MCF 10A (cell line): ENCODE results near the gene INSM1. TPM values are rescaled to one million over a fixed set of nuclear protein-coding genes. Genes with fewer than 3 reads are reported as not detected.
A peak's percentile ranks its signal among the peaks of the same experiment; 100 is the strongest.

Experiments
- BruUV-seq: library from RNA; stranded (reverse); fragments of 400-500 nt; replicated peaks from 2 replicates; lab custom pipeline; 2021; lab: Mats Ljungman, UMichigan
- CTCF ChIA-PET: fragments of 300-600 bp; sonication (Branson Sonifier 250); formaldehyde crosslinking; extraction: SDS; loops from one replicate; lab custom pipeline; 2021; ENCODE audit warnings: antibody characterized with exemption, inconsistent platforms; lab: Yijun Ruan, JAX
- POLR2A ChIA-PET: fragments of 300-600, 350-650 bp; sonication (Branson Sonifier 250); formaldehyde crosslinking; extraction: SDS; loops from one replicate; lab custom pipeline; 2020; ENCODE audit warnings: antibody characterized with exemption, inconsistent platforms; lab: Yijun Ruan, JAX
- DNase-seq: peaks from one replicate; pipeline ENCODE4 v3.0.0-alpha.2; 2018; ENCODE audit not compliant: unreplicated experiment
- H3K27ac Mint-ChIP-seq: one replicate; pipeline ENCODE4 v1.8.0; 2022; ENCODE audit warnings: mild to moderate bottlenecking, low read depth, mixed read lengths; ENCODE audit not compliant: unreplicated experiment
- H3K27me3 Mint-ChIP-seq: one replicate; pipeline ENCODE4 v1.8.0; 2022; ENCODE audit warnings: mixed read lengths; ENCODE audit not compliant: insufficient read depth, unreplicated experiment
- H3K36me3 Mint-ChIP-seq: one replicate; pipeline ENCODE4 v1.8.0; 2022; ENCODE audit warnings: mild to moderate bottlenecking, moderate library complexity, mixed read lengths; ENCODE audit not compliant: insufficient read depth, unreplicated experiment
- H3K4me1 Mint-ChIP-seq: one replicate; pipeline ENCODE4 v1.8.0; 2022; ENCODE audit warnings: mixed read lengths; ENCODE audit not compliant: insufficient read depth, unreplicated experiment
- H3K4me3 Mint-ChIP-seq: one replicate; pipeline ENCODE4 v1.8.0; 2022; ENCODE audit warnings: mild to moderate bottlenecking, moderate library complexity, mixed read lengths; ENCODE audit not compliant: unreplicated experiment
- H3K9me3 Mint-ChIP-seq: one replicate; pipeline ENCODE4 v1.8.0; 2022; ENCODE audit warnings: mixed read lengths; ENCODE audit not compliant: unreplicated experiment
- CTCF ChIP-seq: fragments of 200-600 bp; IDR thresholded peaks from one replicate; pipeline ENCODE4 v1.8.0; 2022; ENCODE audit warnings: antibody characterized with exemption, mild to moderate bottlenecking; ENCODE audit not compliant: unreplicated experiment
- intact Hi-C: fragments of 100-400 bp; cut with micrococcal nuclease; formaldehyde crosslinking; loops from 2 replicates; pipeline ENCODE4 v1.14.1; 2022
- total RNA-seq: library from RNA; stranded (reverse); gene quantifications from 2 replicates; pipeline ENCODE4 v1.2.3, GENCODE V29; 2022

The INSM1 gene
- total RNA-seq, 1 experiment from 2014 or later, result not detected

DNA sequence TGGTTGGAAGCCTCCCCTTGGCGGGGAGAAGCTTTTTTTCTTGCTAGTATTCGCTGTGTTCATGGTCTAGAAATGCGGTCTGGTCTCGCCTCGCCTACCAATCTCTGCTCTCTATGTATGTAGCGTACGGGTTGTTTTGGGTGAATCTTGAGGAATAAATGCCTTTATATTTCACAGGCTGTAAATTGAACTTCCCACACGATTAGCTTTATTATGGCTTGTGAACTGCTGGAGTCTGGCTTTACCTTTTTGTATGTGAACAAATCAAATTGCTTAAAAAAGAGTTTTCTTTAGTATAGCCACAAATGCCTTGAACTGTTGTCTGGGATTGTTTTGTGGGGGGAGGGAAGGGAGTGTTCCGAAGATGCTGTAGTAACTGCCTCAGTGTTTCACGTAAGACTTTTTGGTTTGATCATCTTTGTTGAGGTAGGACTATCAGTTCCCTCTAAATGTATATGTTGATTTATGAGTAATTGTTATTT lies 2.2 kb downstream of the INSM1 start:
- TF ChIP-seq CTCF, result no peak
- H3K4me1 Mint-ChIP-seq, result peaks cover 9% of the 10 kb centered on the region
- CTCF ChIA-PET, result interaction anchor here (0.6 to 2.5 kb wide), 6 partner anchors 9 to 969 kb away, joined by 3 to 18 read pairs (median 4); no protein-coding TSS in a partner anchor
- no peak overlapping the region for H3K27ac Mint-ChIP-seq
- peaks cover 25% of the 10 kb centered on the region for H3K27me3 Mint-ChIP-seq
- POLR2A ChIA-PET, result interaction anchor here (0.6 to 0.7 kb wide), 2 partner anchors 15 to 91 kb away, joined by 3 to 4 read pairs; no protein-coding TSS in a partner anchor
- BruUV-seq, result no TSS peak
- no peaks in the 10 kb centered on the region for H3K36me3 Mint-ChIP-seq
- intact Hi-C loops, result no loop called here
- no peaks in the 10 kb centered on the region for H3K9me3 Mint-ChIP-seq
- no peak for DNase-seq
- H3K4me3 Mint-ChIP-seq, result peak overlapping the region; percentile 28

DNA sequence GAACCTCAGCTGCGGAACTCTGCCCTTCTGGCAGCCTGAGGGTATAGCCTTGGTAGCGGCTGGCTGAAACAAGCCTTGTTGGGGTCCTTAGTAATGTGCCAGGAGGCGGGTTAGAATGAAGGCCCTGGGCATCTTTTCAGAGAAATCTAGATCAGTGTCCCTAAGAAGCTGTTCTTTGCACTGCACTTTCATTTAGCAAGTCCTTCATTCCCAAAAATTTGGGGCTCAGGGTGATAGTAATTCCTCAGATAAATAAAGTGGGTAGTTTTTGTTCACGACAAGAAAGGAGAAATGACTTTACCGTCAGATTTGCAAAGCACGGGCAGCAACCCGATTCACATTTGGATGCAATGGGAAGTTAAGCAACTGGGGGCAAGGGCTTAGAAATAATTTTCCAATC lies 3.2 kb downstream of the INSM1 start:
- Mint-ChIP-seq H3K36me3 (no peaks in the 10 kb centered on the region), H3K27ac (no peak overlapping the region), H3K4me1 (peaks cover 9% of the 10 kb centered on the region), H3K9me3 (no peaks in the 10 kb centered on the region), H3K27me3 (peaks cover 15% of the 10 kb centered on the region), H3K4me3 (no peak overlapping the region)
- no peak for DNase-seq
- intact Hi-C loops, result no loop called here
- no TSS peak for BruUV-seq
- ChIA-PET CTCF (interaction anchor here (0.7 to 2.5 kb wide), 7 partner anchors 10 to 1180 kb away, joined by 3 to 18 read pairs (median 4); no protein-coding TSS in a partner anchor), POLR2A (interaction anchor here (0.7 to 1.2 kb wide), 3 partner anchors 10 to 39 kb away, joined by 3 read pairs; no protein-coding TSS in a partner anchor)
- TF ChIP-seq CTCF, result no peak

GRCh38 chr20:20371681-20372080 lies 3.8 kb downstream of the INSM1 start:
- CTCF ChIA-PET, result interaction anchor here (0.6 to 2.5 kb wide), 10 partner anchors 10 to 287 kb away, joined by 3 to 18 read pairs (median 3); no protein-coding TSS in a partner anchor
- Mint-ChIP-seq H3K4me3 (no peak overlapping the region), H3K27me3 (peaks cover 12% of the 10 kb centered on the region), H3K36me3 (no peaks in the 10 kb centered on the region), H3K4me1 (peaks cover 9% of the 10 kb centered on the region), H3K27ac (no peak overlapping the region), H3K9me3 (no peaks in the 10 kb centered on the region)
- BruUV-seq, result no TSS peak
- DNase-seq, result no peak
- POLR2A ChIA-PET, result interaction anchor here (0.7 to 1.4 kb wide), 4 partner anchors 11 to 80 kb away, joined by 3 read pairs; no protein-coding TSS in a partner anchor
- intact Hi-C loops, result no loop called here
- TF ChIP-seq CTCF, result no peak

DNA sequence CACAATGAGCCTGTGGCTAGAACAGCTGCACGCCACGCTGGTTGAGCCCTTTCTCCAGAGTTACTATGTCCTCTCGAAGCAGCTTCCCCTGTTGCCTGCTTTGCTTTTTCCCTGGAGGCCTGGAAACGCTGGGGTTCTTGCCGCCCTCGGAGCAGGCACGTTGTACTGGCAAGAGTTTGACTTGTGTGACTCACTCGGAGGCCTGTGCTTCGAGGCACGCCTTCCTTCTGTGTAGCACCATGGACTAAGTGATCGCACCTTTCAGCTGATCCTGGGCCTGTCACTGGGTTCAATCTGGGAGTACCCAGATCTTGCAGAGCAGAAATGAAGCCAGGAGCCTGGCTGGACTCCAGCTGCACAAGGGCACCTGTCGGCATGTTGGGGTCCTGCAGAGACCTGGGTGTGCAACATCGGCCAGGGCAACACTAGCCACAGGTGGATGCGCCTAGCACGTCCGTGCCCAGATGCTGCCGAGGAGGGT lies 5.2 kb downstream of the INSM1 start:
- Mint-ChIP-seq H3K9me3 (no peaks in the 10 kb centered on the region), H3K4me3 (no peak overlapping the region), H3K4me1 (peaks cover 9% of the 10 kb centered on the region), H3K27me3 (peaks cover 12% of the 10 kb centered on the region), H3K36me3 (no peaks in the 10 kb centered on the region), H3K27ac (no peak overlapping the region)
- CTCF ChIA-PET, result interaction anchor here (0.6 to 1.3 kb wide), 8 partner anchors 9 to 221 kb away, joined by 3 to 4 read pairs (median 3); no protein-coding TSS in a partner anchor
- POLR2A ChIA-PET, result interaction anchor here (0.7 kb wide), 2 partner anchors 13 to 148 kb away, joined by 3 to 4 read pairs; no protein-coding TSS in a partner anchor
- BruUV-seq, result no TSS peak
- intact Hi-C loops, result no loop called here
- no peak for TF ChIP-seq CTCF
- DNase-seq, result peak; percentile 64
